GM10266 (cell line): Measurements from ENCODE around the gene SKAP1.

Experiments
- DNase-seq: peaks from one replicate; pipeline ENCODE4 v3.0.0; 2012; ENCODE audit errors: extremely low spot score
- CTCF ChIP-seq: IDR thresholded peaks from 2 replicates; pipeline ENCODE4 v1.5.1; 2012; ENCODE audit warnings: mild to moderate bottlenecking, low read depth; ENCODE audit not compliant: control insufficient read depth, insufficient read depth; ENCODE audit errors: missing control alignments

The SKAP1 gene

GRCh38 chr17:48389903-48390302 is 40.1 kb downstream of the SKAP1 start:
- no peak for TF ChIP-seq CTCF
- DNase-seq, result no peak

GRCh38 chr17:48388955-48389743 is 40.9 kb downstream of the SKAP1 start:
- DNase-seq, result no peak
- no peak for TF ChIP-seq CTCF

- no peak for TF ChIP-seq CTCF
- no peak for DNase-seq
These were observed 43.2 kb downstream of the SKAP1 start for GRCh38 chr17:48386826-48387225.

GRCh38 chr17:48385319-48385718 is 44.7 kb downstream of the SKAP1 start:
- no peak for TF ChIP-seq CTCF
- DNase-seq, result no peak

- no peak for TF ChIP-seq CTCF
- DNase-seq, result no peak
These were observed 45.9 kb downstream of the SKAP1 start for GRCh38 chr17:48384164-48384563.

- DNase-seq, result no peak
These were observed 47.0 kb downstream of the SKAP1 start for GRCh38 chr17:48382989-48383388.

More at GRCh38 chr17:48382989-48383388, 47.0 kb downstream of the SKAP1 start:
- TF ChIP-seq CTCF, result no peak
